Hepatocyte (in vitro differentiated cells): ENCODE results near the gene NEFH. TPM values are rescaled to one million over a fixed set of nuclear protein-coding genes. Genes with fewer than 3 reads are reported as not detected.
A peak's percentile ranks its signal among the peaks of the same experiment; 100 is the strongest.

Experiments used
- DNase-seq: peaks from one replicate; pipeline ENCODE4 v3.0.0-alpha.2; 2016; ENCODE audit warnings: low spot score
- H2AFZ ChIP-seq: fragments of 200-600 bp; sonication (generic); 2 replicates; pipeline ENCODE4 v1.6.0; 2016; ENCODE audit warnings: antibody characterized with exemption, mild to moderate bottlenecking
- H3K27ac ChIP-seq: fragments of 200-600 bp; sonication (generic); 2 replicates; pipeline ENCODE4 v1.5.1; 2016; ENCODE audit warnings: mild to moderate bottlenecking
- H3K27me3 ChIP-seq: fragments of 200-600 bp; sonication (generic); 2 replicates; pipeline ENCODE4 v1.6.1; 2016
- H3K36me3 ChIP-seq: fragments of 200-600 bp; sonication (generic); replicated peaks from 2 replicates; pipeline ENCODE4 v1.5.1; 2016; ENCODE audit warnings: low read depth; ENCODE audit not compliant: insufficient read depth
- H3K4me1 ChIP-seq: fragments of 200-600 bp; sonication (generic); 2 replicates; pipeline ENCODE4 v1.5.1; 2016; ENCODE audit warnings: mild to moderate bottlenecking, moderate library complexity; ENCODE audit not compliant: insufficient read depth
- H3K4me2 ChIP-seq: fragments of 200-600 bp; sonication (generic); 2 replicates; pipeline ENCODE4 v1.6.0; 2016
- H3K4me3 ChIP-seq: fragments of 200-600 bp; sonication (generic); 2 replicates; pipeline ENCODE4 v1.5.1; 2016; ENCODE audit warnings: mild to moderate bottlenecking
- H3K79me2 ChIP-seq: fragments of 200-600 bp; sonication (generic); 2 replicates; pipeline ENCODE4 v1.6.0; 2017; ENCODE audit warnings: mild to moderate bottlenecking
- H3K9me2 ChIP-seq: fragments of 200-600 bp; sonication (generic); replicated peaks from 2 replicates; pipeline ENCODE4 v1.6.0; 2017; ENCODE audit warnings: mild to moderate bottlenecking; ENCODE audit not compliant: insufficient read depth
- H3K9me3 ChIP-seq: fragments of 200-600 bp; sonication (generic); 2 replicates; pipeline ENCODE4 v1.5.1; 2016; ENCODE audit warnings: low read depth, mild to moderate bottlenecking
- H4K20me1 ChIP-seq: fragments of 200-600 bp; sonication (generic); 2 replicates; pipeline ENCODE4 v1.6.0; 2016; ENCODE audit warnings: mild to moderate bottlenecking; ENCODE audit not compliant: insufficient read depth, poor library complexity, severe bottlenecking
- EZH2 ChIP-seq: fragments of 200-600 bp; sonication (generic); IDR thresholded peaks from 2 replicates; pipeline ENCODE4 v1.6.1; 2016; ENCODE audit warnings: antibody characterized with exemption, mild to moderate bottlenecking, borderline replicate concordance
- EZH2phosphoT487 ChIP-seq: fragments of 200-600 bp; sonication (generic); IDR thresholded peaks from one replicate; pipeline ENCODE4 v1.6.1; 2018; ENCODE audit warnings: antibody characterized with exemption, mild to moderate bottlenecking, low read depth, moderate library complexity; ENCODE audit not compliant: unreplicated experiment, severe bottlenecking
- WGBS: methylation state at CpG from one replicate; pipeline ENCODE4 v1.1.6; 2016; ENCODE audit warnings: low lambda C conversion rate; ENCODE audit errors: missing lambda C conversion rate; 5-methylcytosine and 5-hydroxymethylcytosine counted together
- polyA plus RNA-seq: library from polyadenylated mRNA; unstranded; fragments of >200 nt; fragmentation: Nextera tagmentation; extraction: Ambion mirVana; gene quantifications from 2 replicates; pipeline ENCODE4 v1.2.1, GENCODE V29; 2016
- total RNA-seq: library from RNA; depleted of rRNA; stranded (reverse); fragments of >200 nt; gene quantifications from 2 replicates; pipeline ENCODE4 v1.2.3, GENCODE V29; 2014
- TF ChIP-seq, protein P1 (sequence below): fragments of 200-600 bp; sonication (generic); IDR thresholded peaks from 2 replicates; pipeline ENCODE4 v1.5.1; 2016; ENCODE audit warnings: antibody characterized with exemption, mild to moderate bottlenecking; ENCODE audit not compliant: poor library complexity

NEFH gene
- total and polyA plus RNA-seq, 2 experiments from 2014 or later = 0.03 to 0.98 TPM

GRCh38 chr22:29451863-29452262 lies 28.2 kb upstream of the NEFH start:
- WGBS = 90% methylated on average over 4 of the region's 4 CpGs
- Histone ChIP-seq H3K4me3 (no peak overlapping the region), H3K9me2 (no peaks in the 10 kb centered on the region)

GRCh38 chr22:29454276-29454675 lies 25.7 kb upstream of the NEFH start:
- no peaks in the 10 kb centered on the region for H3K9me2 ChIP-seq
- DNase-seq = no peak
- WGBS = 79% methylated on average over 8 of the region's 8 CpGs

More at GRCh38 chr22:29451863-29452262, 28.2 kb upstream of the NEFH start:
- H3K9me3 ChIP-seq = no peaks in the 10 kb centered on the region
- no peak for DNase-seq
- no peak overlapping the region for H3K27ac ChIP-seq
- H3K4me2 ChIP-seq = no peak overlapping the region
- TF ChIP-seq EZH2phosphoT487 = no peak
- no peak for TF ChIP-seq EZH2
- TF ChIP-seq, protein P1, sequence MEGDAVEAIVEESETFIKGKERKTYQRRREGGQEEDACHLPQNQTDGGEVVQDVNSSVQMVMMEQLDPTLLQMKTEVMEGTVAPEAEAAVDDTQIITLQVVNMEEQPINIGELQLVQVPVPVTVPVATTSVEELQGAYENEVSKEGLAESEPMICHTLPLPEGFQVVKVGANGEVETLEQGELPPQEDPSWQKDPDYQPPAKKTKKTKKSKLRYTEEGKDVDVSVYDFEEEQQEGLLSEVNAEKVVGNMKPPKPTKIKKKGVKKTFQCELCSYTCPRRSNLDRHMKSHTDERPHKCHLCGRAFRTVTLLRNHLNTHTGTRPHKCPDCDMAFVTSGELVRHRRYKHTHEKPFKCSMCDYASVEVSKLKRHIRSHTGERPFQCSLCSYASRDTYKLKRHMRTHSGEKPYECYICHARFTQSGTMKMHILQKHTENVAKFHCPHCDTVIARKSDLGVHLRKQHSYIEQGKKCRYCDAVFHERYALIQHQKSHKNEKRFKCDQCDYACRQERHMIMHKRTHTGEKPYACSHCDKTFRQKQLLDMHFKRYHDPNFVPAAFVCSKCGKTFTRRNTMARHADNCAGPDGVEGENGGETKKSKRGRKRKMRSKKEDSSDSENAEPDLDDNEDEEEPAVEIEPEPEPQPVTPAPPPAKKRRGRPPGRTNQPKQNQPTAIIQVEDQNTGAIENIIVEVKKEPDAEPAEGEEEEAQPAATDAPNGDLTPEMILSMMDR = no peak
- no peaks in the 10 kb centered on the region for H3K27me3 ChIP-seq
- no peaks in the 10 kb centered on the region for H3K79me2 ChIP-seq
- H3K4me1 ChIP-seq = no peaks in the 10 kb centered on the region
- no peaks in the 10 kb centered on the region for H4K20me1 ChIP-seq
- no peak overlapping the region for H2AFZ ChIP-seq
- H3K36me3 ChIP-seq = no peaks in the 10 kb centered on the region

GRCh38 chr22:29456211-29456671 lies 23.8 kb upstream of the NEFH start:
- Histone ChIP-seq H3K4me2 (no peak overlapping the region), H3K9me3 (no peaks in the 10 kb centered on the region)

More at GRCh38 chr22:29454276-29454675, 25.7 kb upstream of the NEFH start:
- no peak overlapping the region for H3K4me2 ChIP-seq
- no peak overlapping the region for H3K27ac ChIP-seq
- H3K4me1 ChIP-seq = no peaks in the 10 kb centered on the region
- TF ChIP-seq EZH2 = no peak
- TF ChIP-seq, protein P1 = no peak
- TF ChIP-seq EZH2phosphoT487 = no peak
- H3K4me3 ChIP-seq = no peak overlapping the region
- no peaks in the 10 kb centered on the region for H3K36me3 ChIP-seq
- no peaks in the 10 kb centered on the region for H4K20me1 ChIP-seq
- H3K27me3 ChIP-seq = no peaks in the 10 kb centered on the region
- no peaks in the 10 kb centered on the region for H3K9me3 ChIP-seq
- no peaks in the 10 kb centered on the region for H3K79me2 ChIP-seq
- H2AFZ ChIP-seq = no peak overlapping the region

GRCh38 chr22:29457730-29458129 lies 22.3 kb upstream of the NEFH start:
- Histone ChIP-seq H3K27me3 (no peaks in the 10 kb centered on the region), H3K4me3 (no peak overlapping the region), H3K9me3 (no peaks in the 10 kb centered on the region), H3K4me2 (no peak overlapping the region), H3K27ac (no peak overlapping the region), H2AFZ (no peak overlapping the region), H3K4me1 (no peaks in the 10 kb centered on the region), H3K36me3 (no peaks in the 10 kb centered on the region), H3K9me2 (no peaks in the 10 kb centered on the region), H4K20me1 (no peaks in the 10 kb centered on the region), H3K79me2 (no peaks in the 10 kb centered on the region)
- DNase-seq = peak; percentile 45
- no peak for TF ChIP-seq EZH2phosphoT487
- TF ChIP-seq, protein P1 = no peak
- TF ChIP-seq EZH2 = no peak
- 27% methylated on average over 4 of the region's 4 CpGs for WGBS

More at GRCh38 chr22:29456211-29456671, 23.8 kb upstream of the NEFH start:
- no peaks in the 10 kb centered on the region for H3K4me1 ChIP-seq
- no peaks in the 10 kb centered on the region for H3K27me3 ChIP-seq
- no peaks in the 10 kb centered on the region for H3K36me3 ChIP-seq
- DNase-seq = no peak
- H3K27ac ChIP-seq = no peak overlapping the region
- TF ChIP-seq EZH2 = no peak
- no peaks in the 10 kb centered on the region for H3K79me2 ChIP-seq
- H3K9me2 ChIP-seq = no peaks in the 10 kb centered on the region
- H3K4me3 ChIP-seq = no peak overlapping the region
- WGBS = 68% methylated on average over 9 of the region's 9 CpGs
- H2AFZ ChIP-seq = no peak overlapping the region
- no peaks in the 10 kb centered on the region for H4K20me1 ChIP-seq
